Effector memory CD8-positive, alpha-beta T cell (primary cell): ENCODE results near the gene MAGI3.

ENCODE experiments used
- ATAC-seq: fragments of 150-1000 bp; cut with Tn5 transposase; replicated peaks from 2 replicates; pipeline ENCODE4 v1.10.0; 2021; ENCODE audit warnings: mild to moderate bottlenecking, moderate library complexity
- DNase-seq, 3 experiments: peaks; one replicate each; pipeline ENCODE4 v3.0.0; 2021
- H3K27ac Mint-ChIP-seq, 2 donors: one replicate each; pipeline ENCODE4 v1.8.0; 2022; ENCODE audit warnings: mild to moderate bottlenecking in 2 of 2, mixed read lengths in 2 of 2, moderate library complexity in 2 of 2
- H3K27me3 Mint-ChIP-seq, 2 donors: one replicate each; pipeline ENCODE4 v1.8.0; 2022; ENCODE audit warnings: mixed read lengths in 2 of 2
- H3K36me3 Mint-ChIP-seq: one replicate; pipeline ENCODE4 v1.8.0; 2022; ENCODE audit warnings: mild to moderate bottlenecking, moderate library complexity, mixed read lengths; ENCODE audit not compliant: insufficient read depth
- H3K4me1 Mint-ChIP-seq, 2 donors: one replicate each; pipeline ENCODE4 v1.8.0; 2022; ENCODE audit warnings: low read depth in 2 of 2, mixed read lengths in 2 of 2
- H3K4me3 Mint-ChIP-seq, 2 donors: one replicate each; pipeline ENCODE4 v1.8.0; 2022; ENCODE audit warnings: mild to moderate bottlenecking in 2 of 2, mixed read lengths in 2 of 2, moderate library complexity in 2 of 2
- H3K9me3 Mint-ChIP-seq, 2 donors: one replicate each; pipeline ENCODE4 v1.8.0; 2022; ENCODE audit warnings: mixed read lengths in 2 of 2

Gene MAGI3

GRCh38 chr1:113676524-113676923 lies 286.2 kb downstream of the MAGI3 start:
- Mint-ChIP-seq H3K36me3 (no peaks in the 10 kb centered on the region), H3K27me3 (no peaks in the 10 kb centered on the region), H3K9me3 (no peaks in the 10 kb centered on the region), H3K4me3 (no peak overlapping the region), H3K27ac (no peak overlapping the region), H3K4me1 (no peaks in the 10 kb centered on the region)
- ATAC-seq = no peak
- DNase-seq = no peak

DNA sequence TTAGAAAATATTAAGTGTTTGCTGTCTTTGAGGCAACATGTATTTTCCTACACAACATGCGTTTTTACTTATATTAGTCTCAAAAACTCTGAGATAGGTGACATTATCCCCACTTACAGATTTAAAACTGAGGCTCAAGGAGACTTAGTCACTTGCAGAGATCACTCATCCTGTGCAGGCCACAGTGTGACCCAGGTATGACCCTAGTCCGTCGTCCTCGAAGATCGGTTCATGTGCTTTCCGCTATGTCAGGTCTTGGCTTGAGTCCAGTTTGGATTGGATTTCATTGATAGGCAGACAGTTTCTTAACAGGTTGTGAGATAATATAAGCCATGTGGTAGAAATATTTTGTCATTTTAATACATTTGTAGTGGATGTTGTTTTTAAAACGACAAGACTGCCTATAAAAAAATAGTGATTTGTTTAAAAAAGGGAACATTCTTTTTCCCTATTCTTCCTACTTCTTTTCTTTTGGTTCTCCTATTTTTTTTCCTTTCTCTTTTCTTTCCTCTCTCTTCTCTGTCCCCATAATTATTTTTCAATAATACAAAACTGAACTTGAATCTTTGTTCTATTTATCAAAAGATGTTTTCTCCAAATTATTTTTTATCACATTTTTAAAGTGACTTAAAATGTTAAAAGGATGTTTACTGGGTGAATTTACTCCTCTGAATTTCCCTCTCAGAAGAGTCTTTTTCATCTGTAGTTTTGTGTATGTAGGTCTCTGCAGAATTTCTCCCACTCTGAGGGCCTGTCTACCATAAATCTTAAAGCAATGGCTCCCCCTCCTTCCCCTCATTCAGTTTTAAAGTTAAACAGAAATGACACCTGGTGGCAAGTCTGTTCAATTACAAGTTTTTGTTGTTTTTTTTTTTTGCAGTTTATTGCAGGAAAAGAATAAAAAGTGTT lies 287.2 kb downstream of the MAGI3 start:
- peak in 2 of 3 experiments; percentile 4 for DNase-seq
- H3K4me3 Mint-ChIP-seq = no peak overlapping the region
- ATAC-seq = peak; percentile 32

GRCh38 chr1:113678159-113678469 lies 287.8 kb downstream of the MAGI3 start:
- Mint-ChIP-seq H3K27me3 (no peaks in the 10 kb centered on the region), H3K27ac (no peak overlapping the region), H3K36me3 (no peaks in the 10 kb centered on the region), H3K9me3 (no peaks in the 10 kb centered on the region), H3K4me3 (no peak overlapping the region), H3K4me1 (no peaks in the 10 kb centered on the region)
- ATAC-seq (no peak), DNase-seq (no peak)

More for the DNA sequence above, 287.2 kb downstream of the MAGI3 start:
- no peaks in the 10 kb centered on the region for H3K36me3 Mint-ChIP-seq
- no peak overlapping the region for H3K27ac Mint-ChIP-seq
- H3K4me1 Mint-ChIP-seq = no peaks in the 10 kb centered on the region
- no peaks in the 10 kb centered on the region for H3K27me3 Mint-ChIP-seq
- H3K9me3 Mint-ChIP-seq = no peaks in the 10 kb centered on the region

- Mint-ChIP-seq H3K4me3 (no peak overlapping the region), H3K4me1 (no peaks in the 10 kb centered on the region), H3K27ac (no peak overlapping the region), H3K36me3 (no peaks in the 10 kb centered on the region), H3K9me3 (no peaks in the 10 kb centered on the region), H3K27me3 (no peaks in the 10 kb centered on the region)
- DNase-seq = no peak
- ATAC-seq = no peak
Observed at GRCh38 chr1:113681596-113682337, 291.5 kb downstream of the MAGI3 start.

- ATAC-seq (no peak), DNase-seq (no peak)
- H3K27me3 Mint-ChIP-seq = no peaks in the 10 kb centered on the region
- H3K36me3 Mint-ChIP-seq = no peaks in the 10 kb centered on the region
- no peak overlapping the region for H3K4me3 Mint-ChIP-seq
- H3K27ac Mint-ChIP-seq = peak overlapping the region in 1 of 2 donors; percentile 32
- H3K9me3 Mint-ChIP-seq = no peaks in the 10 kb centered on the region
- no peaks in the 10 kb centered on the region for H3K4me1 Mint-ChIP-seq
Observed at GRCh38 chr1:113683384-113684152, 293.3 kb downstream of the MAGI3 start.

DNA sequence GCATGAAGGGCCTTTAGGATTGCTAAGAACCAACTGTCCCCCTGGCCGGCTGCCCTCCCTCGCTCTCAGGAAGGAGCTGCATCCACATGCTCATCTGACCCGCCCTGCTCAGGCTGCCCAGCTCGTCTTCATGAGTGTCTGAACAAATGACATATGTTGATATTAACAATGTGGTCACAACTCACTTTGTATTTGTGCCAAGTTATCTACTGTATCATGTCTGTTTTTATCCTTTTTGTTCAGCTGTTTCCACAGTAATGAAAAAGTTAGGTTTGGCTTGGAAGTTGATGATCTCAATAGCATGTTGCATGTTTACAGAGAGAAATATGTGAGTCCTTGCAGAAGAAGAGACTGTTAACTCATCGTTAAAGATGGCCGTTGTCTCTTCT lies 293.8 kb downstream of the MAGI3 start:
- H3K27me3 Mint-ChIP-seq = no peaks in the 10 kb centered on the region
- no peaks in the 10 kb centered on the region for H3K4me1 Mint-ChIP-seq
- ATAC-seq (no peak), DNase-seq (no peak)
- no peaks in the 10 kb centered on the region for H3K36me3 Mint-ChIP-seq
- peak overlapping the region in 1 of 2 donors; percentile 32 for H3K27ac Mint-ChIP-seq
- no peak overlapping the region for H3K4me3 Mint-ChIP-seq
- H3K9me3 Mint-ChIP-seq = no peaks in the 10 kb centered on the region

DNA sequence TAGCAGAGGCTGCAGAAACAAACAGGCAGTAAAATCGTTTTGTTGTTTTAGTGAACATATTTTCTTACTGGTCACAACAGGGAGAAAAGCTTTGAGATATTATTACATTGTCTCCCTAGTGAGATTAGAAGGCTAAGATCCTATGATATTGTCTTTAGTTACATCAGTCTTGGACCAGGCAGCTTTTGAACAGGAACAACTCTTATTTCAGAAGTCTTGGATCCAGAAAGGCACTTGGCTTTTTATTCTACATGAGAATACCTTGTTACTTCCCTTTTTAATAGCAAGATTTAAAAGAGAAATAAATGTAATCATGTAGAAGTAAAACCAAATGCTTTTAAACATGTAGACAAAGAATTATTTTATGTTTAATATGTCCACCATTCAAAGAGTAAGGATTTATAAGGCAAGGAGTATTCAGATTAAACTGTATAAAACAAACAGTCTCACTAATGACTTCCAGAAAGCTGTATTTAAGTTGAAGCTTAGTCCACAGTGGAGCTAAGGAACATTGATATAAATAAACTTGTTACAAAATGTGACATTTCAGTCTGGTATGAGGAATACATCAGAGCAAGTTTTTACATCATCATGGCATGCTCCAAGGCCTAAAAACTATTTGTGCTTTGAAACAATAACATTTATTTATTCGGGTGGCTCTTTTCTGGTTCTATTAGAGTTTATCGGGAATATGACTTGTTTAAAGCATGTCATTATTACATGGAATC lies 296.7 kb downstream of the MAGI3 start:
- Mint-ChIP-seq H3K4me3 (no peak overlapping the region), H3K27me3 (no peaks in the 10 kb centered on the region), H3K9me3 (no peaks in the 10 kb centered on the region), H3K4me1 (no peaks in the 10 kb centered on the region), H3K27ac (no peak overlapping the region), H3K36me3 (no peaks in the 10 kb centered on the region)
- DNase-seq = no peak
- no peak for ATAC-seq

DNA sequence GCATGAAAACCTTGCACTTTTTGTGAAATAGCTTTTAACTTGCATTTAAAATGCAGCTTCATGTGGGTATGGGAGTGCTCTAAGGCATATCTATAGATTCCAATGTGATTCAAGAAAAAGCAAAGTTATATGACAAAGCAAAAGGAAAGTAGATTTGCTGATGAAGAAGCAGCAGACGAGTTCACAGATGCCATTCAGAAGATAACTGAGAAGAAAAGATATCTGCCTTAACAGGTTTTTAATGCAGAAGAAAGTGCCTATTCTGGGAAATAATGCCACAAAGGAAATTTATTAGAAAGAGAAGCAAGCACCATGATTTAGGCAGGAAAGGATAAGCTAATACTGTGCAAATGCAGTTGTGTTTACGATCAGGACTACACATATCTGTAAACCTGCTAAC lies 300.9 kb downstream of the MAGI3 start:
- Mint-ChIP-seq H3K27ac (no peak overlapping the region), H3K27me3 (no peaks in the 10 kb centered on the region), H3K4me3 (no peak overlapping the region), H3K4me1 (no peaks in the 10 kb centered on the region), H3K9me3 (peaks cover 4 to 14% of the 10 kb centered on the region in 2 donors), H3K36me3 (peaks cover 6% of the 10 kb centered on the region)
- DNase-seq (no peak), ATAC-seq (no peak)

GRCh38 chr1:113692342-113692741 lies 302.0 kb downstream of the MAGI3 start:
- no peaks in the 10 kb centered on the region for H3K27me3 Mint-ChIP-seq
- H3K4me3 Mint-ChIP-seq = no peak overlapping the region
- ATAC-seq = no peak
- no peak for DNase-seq
- no peak overlapping the region for H3K27ac Mint-ChIP-seq
- no peaks in the 10 kb centered on the region for H3K4me1 Mint-ChIP-seq
- H3K36me3 Mint-ChIP-seq = peaks cover 8% of the 10 kb centered on the region
- peaks cover 4 to 14% of the 10 kb centered on the region in 2 donors for H3K9me3 Mint-ChIP-seq

DNA sequence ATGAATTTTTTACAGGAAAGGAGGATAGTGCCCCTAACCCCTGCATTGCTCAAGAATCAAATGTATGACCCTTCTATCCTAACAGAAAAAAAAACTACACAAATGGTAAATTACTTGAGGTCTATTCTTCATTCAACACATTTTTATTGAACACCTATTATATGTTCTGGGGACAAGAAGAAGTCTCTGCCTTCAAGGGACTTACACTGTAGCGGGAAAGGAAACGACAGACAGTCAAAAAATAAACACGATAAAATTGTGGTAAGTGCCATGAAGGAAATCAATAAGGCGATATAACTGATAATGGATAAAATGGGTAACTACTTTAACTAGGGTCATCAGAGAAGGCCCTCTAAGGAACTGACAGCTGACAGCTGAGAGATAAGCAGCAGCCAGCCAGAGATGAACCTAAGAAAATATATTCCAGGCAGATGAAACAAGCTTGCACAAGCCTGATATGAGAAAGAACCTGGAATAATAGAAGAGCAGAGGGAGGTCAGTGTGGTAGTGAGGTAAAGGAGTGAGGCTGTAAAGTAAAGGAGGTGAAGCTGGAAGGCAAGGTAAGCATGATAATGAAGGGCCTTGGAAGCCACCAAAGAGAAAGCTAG lies 302.6 kb downstream of the MAGI3 start:
- no peaks in the 10 kb centered on the region for H3K27me3 Mint-ChIP-seq
- DNase-seq (no peak), ATAC-seq (no peak)
- H3K36me3 Mint-ChIP-seq = peaks cover 9% of the 10 kb centered on the region
- no peak overlapping the region for H3K4me3 Mint-ChIP-seq
- H3K4me1 Mint-ChIP-seq = no peaks in the 10 kb centered on the region
- H3K27ac Mint-ChIP-seq = no peak overlapping the region
- peaks cover 4 to 14% of the 10 kb centered on the region in 2 donors for H3K9me3 Mint-ChIP-seq

- DNase-seq (no peak), ATAC-seq (no peak)
- Mint-ChIP-seq H3K9me3 (peaks cover 4 to 14% of the 10 kb centered on the region in 2 donors), H3K36me3 (peaks cover 9% of the 10 kb centered on the region), H3K4me3 (no peak overlapping the region), H3K4me1 (no peaks in the 10 kb centered on the region), H3K27ac (no peak overlapping the region), H3K27me3 (no peaks in the 10 kb centered on the region)
Observed at GRCh38 chr1:113694910-113695309, 304.6 kb downstream of the MAGI3 start.

DNA sequence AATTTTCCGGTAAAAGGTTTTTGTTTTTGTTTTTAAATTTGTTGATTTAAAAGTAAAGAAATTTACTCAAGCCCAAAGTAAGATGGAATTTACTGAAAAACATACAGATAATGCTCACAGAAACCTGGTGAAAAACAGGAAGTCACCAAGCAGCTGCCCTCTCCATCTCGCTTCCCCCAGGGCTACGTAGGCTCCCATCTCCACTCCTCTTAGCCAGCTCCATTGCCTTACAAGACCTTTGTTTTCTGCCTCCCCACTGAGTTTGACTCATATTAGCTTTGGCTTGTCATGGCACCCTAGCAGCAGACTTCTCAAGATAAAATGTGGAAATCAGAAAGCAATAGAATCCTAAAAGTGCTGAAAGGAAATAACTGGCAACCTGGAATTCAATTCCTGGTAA lies 311.1 kb downstream of the MAGI3 start:
- H3K36me3 Mint-ChIP-seq = peaks cover 3% of the 10 kb centered on the region
- DNase-seq (no peak), ATAC-seq (no peak)

More for the DNA sequence above, 311.1 kb downstream of the MAGI3 start:
- Mint-ChIP-seq H3K27ac (no peak overlapping the region), H3K9me3 (no peaks in the 10 kb centered on the region), H3K4me1 (no peaks in the 10 kb centered on the region), H3K27me3 (no peaks in the 10 kb centered on the region), H3K4me3 (no peak overlapping the region)
